KOPT-K1 (cell line): ENCODE results near the gene MAK.

Source experiments
- H3K27ac ChIP-seq: fragments of 200-600 bp; sonication (generic); 2 replicates; pipeline ENCODE4 v1.5.1; 2016; ENCODE audit warnings: antibody characterized with exemption, mild to moderate bottlenecking, low read depth, low read length; ENCODE audit not compliant: poor library complexity, severe bottlenecking
- H3K36me3 ChIP-seq: fragments of 200-600 bp; sonication (generic); 2 replicates; pipeline ENCODE4 v1.5.1; 2017; ENCODE audit warnings: antibody characterized with exemption, mild to moderate bottlenecking, low read length, moderate library complexity; ENCODE audit not compliant: insufficient read depth
- H3K9me3 ChIP-seq: fragments of 200-600 bp; sonication (generic); 2 replicates; pipeline ENCODE4 v1.5.1; 2017; ENCODE audit warnings: antibody characterized with exemption, low read length, mild to moderate bottlenecking; ENCODE audit not compliant: insufficient read depth, poor library complexity, severe bottlenecking

Gene MAK

DNA sequence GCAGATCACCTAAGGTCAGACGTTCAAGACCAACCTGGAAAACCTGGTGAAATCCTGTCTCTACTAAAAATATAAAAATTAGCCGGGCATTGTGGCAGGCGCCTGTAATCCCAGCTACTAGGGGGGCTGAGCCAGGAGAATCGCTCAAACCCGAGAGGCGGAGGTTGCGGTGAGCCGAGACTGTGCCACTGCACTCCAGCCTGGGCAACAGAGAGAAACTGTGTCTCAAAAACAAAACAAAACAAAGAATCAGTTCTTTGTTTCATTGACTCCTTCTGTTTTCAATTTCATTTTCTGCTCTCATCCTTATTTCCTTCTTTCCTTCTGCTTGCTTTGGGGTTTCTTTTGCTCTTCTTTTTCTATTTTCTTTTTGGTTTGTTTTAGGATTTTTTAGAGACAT lies 124.4 kb downstream of the MAK start:
- Histone ChIP-seq H3K27ac (no peak overlapping the region), H3K36me3 (peaks cover 19% of the 10 kb centered on the region), H3K9me3 (peaks cover 13% of the 10 kb centered on the region)
